ENCODE measurements around the gene XPA. TPM values are rescaled to one million over a fixed set of nuclear protein-coding genes. Genes with fewer than 3 reads are reported as not detected.

Gene XPA
- total RNA-seq, 4 donors from 2014 or later, result 8.2 to 21.1 (median 15.0) TPM

DNA sequence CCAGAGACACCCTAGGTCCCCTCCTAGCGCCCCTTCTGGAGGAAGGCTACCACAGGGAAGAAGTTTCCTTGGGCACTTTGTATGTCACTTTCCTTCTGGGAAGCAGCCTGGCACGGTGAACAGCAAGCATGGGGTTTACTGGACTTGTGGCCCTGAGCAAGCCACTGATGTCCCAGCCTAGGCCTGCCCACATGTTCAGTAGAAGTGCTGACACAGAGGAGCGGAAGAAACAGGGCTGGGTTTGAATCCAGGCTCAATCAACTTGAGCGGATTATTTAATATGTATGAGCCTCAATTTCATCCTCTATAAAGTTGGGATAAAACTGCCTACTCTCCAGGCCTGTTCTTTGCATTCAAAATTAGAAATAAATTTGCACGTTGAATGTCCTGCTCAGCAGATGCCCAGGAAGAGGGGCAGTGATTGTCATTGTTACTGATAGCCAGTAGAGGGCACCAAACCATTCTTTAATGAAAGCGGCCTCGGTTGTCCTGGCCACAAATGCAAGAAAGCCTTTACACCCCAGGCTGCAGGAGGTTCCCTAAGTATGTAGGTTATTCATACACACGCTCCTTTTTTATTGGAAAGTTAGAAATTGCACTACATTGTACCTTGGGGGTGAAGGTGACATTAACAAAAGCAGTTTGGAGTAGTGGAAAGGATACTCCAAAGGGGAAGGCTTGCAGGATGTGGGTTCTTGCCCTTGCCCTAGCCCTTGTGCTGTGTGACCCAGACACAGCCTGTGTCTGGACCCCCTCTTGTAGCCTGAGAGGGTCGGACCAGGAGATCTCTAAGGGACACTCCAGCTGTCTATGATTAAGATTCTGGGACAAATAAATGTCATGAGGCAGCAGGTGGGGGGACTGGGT, 13.4 kb upstream of the XPA start:
- H3K4me3 ChIP-seq, result no peak overlapping the region
- DNase-seq (ENCODE audit: low spot score in 2 of 2), result no peak
- WGBS, result 25% methylated on average over 9 of the region's 9 CpGs
- H3K9me3 ChIP-seq, result no peaks in the 10 kb centered on the region
- peaks cover 6% of the 10 kb centered on the region for H3K4me1 ChIP-seq
- no peaks in the 10 kb centered on the region for H3K36me3 ChIP-seq
- TF ChIP-seq, protein P1, sequence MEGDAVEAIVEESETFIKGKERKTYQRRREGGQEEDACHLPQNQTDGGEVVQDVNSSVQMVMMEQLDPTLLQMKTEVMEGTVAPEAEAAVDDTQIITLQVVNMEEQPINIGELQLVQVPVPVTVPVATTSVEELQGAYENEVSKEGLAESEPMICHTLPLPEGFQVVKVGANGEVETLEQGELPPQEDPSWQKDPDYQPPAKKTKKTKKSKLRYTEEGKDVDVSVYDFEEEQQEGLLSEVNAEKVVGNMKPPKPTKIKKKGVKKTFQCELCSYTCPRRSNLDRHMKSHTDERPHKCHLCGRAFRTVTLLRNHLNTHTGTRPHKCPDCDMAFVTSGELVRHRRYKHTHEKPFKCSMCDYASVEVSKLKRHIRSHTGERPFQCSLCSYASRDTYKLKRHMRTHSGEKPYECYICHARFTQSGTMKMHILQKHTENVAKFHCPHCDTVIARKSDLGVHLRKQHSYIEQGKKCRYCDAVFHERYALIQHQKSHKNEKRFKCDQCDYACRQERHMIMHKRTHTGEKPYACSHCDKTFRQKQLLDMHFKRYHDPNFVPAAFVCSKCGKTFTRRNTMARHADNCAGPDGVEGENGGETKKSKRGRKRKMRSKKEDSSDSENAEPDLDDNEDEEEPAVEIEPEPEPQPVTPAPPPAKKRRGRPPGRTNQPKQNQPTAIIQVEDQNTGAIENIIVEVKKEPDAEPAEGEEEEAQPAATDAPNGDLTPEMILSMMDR (IDR thresholded peaks at IDR 0.05), result peak; percentile 74 to 80
- no peak for TF ChIP-seq EP300 (IDR thresholded peaks at IDR 0.05)
- no peak for TF ChIP-seq POLR2AphosphoS5 (IDR thresholded peaks at IDR 0.05)
- no peak for TF ChIP-seq POLR2A (IDR thresholded peaks at IDR 0.05)
- H3K27ac ChIP-seq, result no peak overlapping the region
- H3K27me3 ChIP-seq, result peaks cover 7% of the 10 kb centered on the region

DNA sequence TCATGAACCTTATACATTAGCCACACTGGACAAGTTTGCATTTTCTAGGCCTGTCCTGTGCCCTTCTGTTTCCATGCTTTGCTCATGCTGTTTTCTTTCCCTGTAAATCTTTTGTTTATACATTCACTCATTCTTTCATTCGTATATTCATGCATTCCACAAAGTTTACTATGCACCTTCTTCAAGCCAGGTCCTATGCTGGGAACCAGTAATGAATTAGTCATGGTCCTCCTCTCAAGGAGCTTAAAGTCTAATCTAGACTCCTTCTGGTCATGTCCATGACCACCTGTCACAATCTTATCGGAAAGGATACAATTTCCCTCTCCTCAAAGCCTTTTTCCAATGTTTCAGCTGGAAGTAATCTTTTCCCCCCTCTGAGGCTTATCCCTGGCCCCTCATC, 9.1 kb upstream of the XPA start:
- no peaks in the 10 kb centered on the region for H3K9me3 ChIP-seq
- H3K4me3 ChIP-seq, result no peak overlapping the region
- H3K27me3 ChIP-seq, result peaks cover 7% of the 10 kb centered on the region
- no peak for DNase-seq (ENCODE audit: low spot score in 2 of 2)
- H3K4me1 ChIP-seq, result peaks cover 6% of the 10 kb centered on the region
- H3K36me3 ChIP-seq, result no peaks in the 10 kb centered on the region
- TF ChIP-seq POLR2AphosphoS5 (IDR thresholded peaks at IDR 0.05), result no peak
- TF ChIP-seq POLR2A (IDR thresholded peaks at IDR 0.05), result no peak
- 82% methylated on average over 2 of the region's 2 CpGs for WGBS
- H3K27ac ChIP-seq, result no peak overlapping the region

DNA sequence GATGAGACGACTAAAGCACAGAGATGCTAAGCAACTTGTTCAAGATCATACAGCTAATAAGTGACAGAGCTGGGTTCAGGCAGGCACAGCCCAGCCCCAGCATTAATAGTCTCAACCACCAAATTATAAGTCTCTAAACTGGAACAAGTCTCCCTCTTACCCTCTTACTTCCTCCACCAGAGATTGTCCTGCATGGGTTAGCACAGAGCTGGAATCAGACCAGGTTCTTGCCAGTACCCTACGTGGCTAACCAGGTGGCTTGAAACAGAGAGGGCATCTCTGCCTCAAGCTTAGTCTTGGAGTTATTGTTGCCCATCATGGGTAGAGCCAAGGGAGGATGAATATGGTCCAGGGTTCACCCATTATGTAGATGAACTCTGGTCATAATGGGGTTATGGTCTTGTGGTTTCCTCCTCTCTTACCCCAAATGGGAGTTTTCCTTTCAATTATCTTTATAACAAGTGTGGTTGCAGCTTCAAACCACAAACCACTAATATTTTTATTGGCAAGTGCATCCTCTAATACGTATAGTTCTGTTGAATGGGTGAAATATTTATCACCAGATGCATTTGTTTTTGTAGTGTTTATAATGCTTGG, 8.3 kb upstream of the XPA start:
- H3K9me3 ChIP-seq, result no peaks in the 10 kb centered on the region
- no peaks in the 10 kb centered on the region for H3K4me1 ChIP-seq
- H3K36me3 ChIP-seq, result no peaks in the 10 kb centered on the region
- no peak overlapping the region for H3K27ac ChIP-seq
- no peak overlapping the region for H3K4me3 ChIP-seq
- peaks cover 7% of the 10 kb centered on the region for H3K27me3 ChIP-seq
- TF ChIP-seq, protein P1 (IDR thresholded peaks at IDR 0.05), result no peak
- TF ChIP-seq POLR2AphosphoS5 (IDR thresholded peaks at IDR 0.05) (no peak), EP300 (IDR thresholded peaks at IDR 0.05) (no peak), POLR2A (IDR thresholded peaks at IDR 0.05) (no peak)
- no peak for DNase-seq (ENCODE audit: low spot score in 2 of 2)
- WGBS, result 56% methylated on average over 3 of the region's 3 CpGs

DNA sequence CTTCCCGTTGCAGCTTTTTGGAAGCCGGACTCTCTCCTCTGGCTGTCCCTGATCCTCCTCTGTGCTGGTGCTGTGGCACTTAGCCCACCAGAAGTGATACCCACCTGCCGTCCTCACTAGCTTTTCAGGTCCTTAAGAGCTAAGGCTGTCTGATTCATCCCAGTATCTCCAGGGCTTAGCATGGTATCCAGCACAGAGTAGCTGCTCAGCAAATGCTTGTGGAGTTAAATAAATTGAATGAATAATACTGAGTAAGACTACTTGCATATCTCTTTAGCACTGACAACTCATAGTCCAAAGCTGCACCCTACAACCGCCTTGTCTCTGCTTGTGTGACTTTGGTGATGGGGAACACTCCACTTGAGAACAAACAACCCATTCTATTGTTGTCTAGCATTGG, 7.7 kb upstream of the XPA start:
- H3K36me3 ChIP-seq, result no peaks in the 10 kb centered on the region
- no peak for TF ChIP-seq POLR2AphosphoS5 (IDR thresholded peaks at IDR 0.05)
- TF ChIP-seq, protein P1 (IDR thresholded peaks at IDR 0.05), result no peak
- no peak for TF ChIP-seq EP300 (IDR thresholded peaks at IDR 0.05)
- TF ChIP-seq POLR2A (IDR thresholded peaks at IDR 0.05), result no peak
- H3K27ac ChIP-seq, result no peak overlapping the region
- WGBS, result 91% methylated on average over 4 of the region's 4 CpGs
- no peak for DNase-seq (ENCODE audit: low spot score in 2 of 2)
- peaks cover 7% of the 10 kb centered on the region for H3K27me3 ChIP-seq
- H3K4me3 ChIP-seq, result no peak overlapping the region
- H3K9me3 ChIP-seq, result no peaks in the 10 kb centered on the region
- H3K4me1 ChIP-seq, result no peaks in the 10 kb centered on the region

DNA sequence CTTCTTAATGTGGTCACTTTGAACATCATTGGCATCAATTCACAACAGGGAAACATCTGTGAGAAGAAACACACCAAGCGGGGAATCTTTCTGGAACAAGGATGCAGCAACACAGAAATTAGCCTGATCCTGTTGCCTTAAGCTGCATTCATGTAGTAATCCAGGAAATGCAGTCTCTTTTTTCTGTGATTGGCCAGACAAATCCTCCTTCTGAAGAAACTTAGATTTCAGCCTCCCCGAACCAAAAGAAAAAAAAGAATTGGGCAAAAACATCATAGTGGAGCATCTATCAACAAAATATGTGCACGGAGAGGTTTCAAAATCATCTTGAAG, 7.2 kb upstream of the XPA start:
- no peak overlapping the region for H3K27ac ChIP-seq

More for the DNA sequence above, 7.2 kb upstream of the XPA start:
- Histone ChIP-seq H3K4me3 (no peak overlapping the region), H3K4me1 (no peaks in the 10 kb centered on the region), H3K9me3 (no peaks in the 10 kb centered on the region), H3K36me3 (no peaks in the 10 kb centered on the region), H3K27me3 (peaks cover 7% of the 10 kb centered on the region)
- WGBS, result 61% methylated on average over 3 of the region's 3 CpGs
- no peak for DNase-seq (ENCODE audit: low spot score in 2 of 2)
- TF ChIP-seq POLR2A (IDR thresholded peaks at IDR 0.05) (no peak), POLR2AphosphoS5 (IDR thresholded peaks at IDR 0.05) (no peak), EP300 (IDR thresholded peaks at IDR 0.05) (no peak)
- TF ChIP-seq, protein P1 (IDR thresholded peaks at IDR 0.05), result no peak
